Loucy (cell line): ENCODE data around the gene GNPAT.

Source experiments
- H2AFZ ChIP-seq: fragments of 200-600 bp; sonication (generic); 2 replicates; pipeline ENCODE4 v1.6.0; 2016; ENCODE audit warnings: antibody characterized with exemption, mild to moderate bottlenecking, low read length, moderate library complexity
- H3F3A ChIP-seq: fragments of 200-600 bp; 2 replicates; pipeline ENCODE4 v1.6.0; 2016; ENCODE audit warnings: antibody characterized with exemption, low read depth, mild to moderate bottlenecking
- H3K27me3 ChIP-seq: fragments of 200-600 bp; sonication (generic); 2 replicates; pipeline ENCODE4 v1.6.1; 2014; ENCODE audit warnings: low read length, mild to moderate bottlenecking; ENCODE audit not compliant: insufficient read depth, poor library complexity, severe bottlenecking
- H3K36me3 ChIP-seq: fragments of 200-600 bp; sonication (generic); 2 replicates; pipeline ENCODE4 v1.6.1; 2016; ENCODE audit warnings: low read length; ENCODE audit not compliant: insufficient read depth
- H3K4me1 ChIP-seq: fragments of 200-600 bp; sonication (generic); 2 replicates; pipeline ENCODE4 v1.5.1; 2014; ENCODE audit warnings: low read length, mild to moderate bottlenecking; ENCODE audit not compliant: insufficient read depth, poor library complexity, severe bottlenecking
- H3K4me2 ChIP-seq: fragments of 200-600 bp; sonication (generic); 2 replicates; pipeline ENCODE4 v1.6.0; 2014; ENCODE audit warnings: antibody characterized with exemption, low read length, low read depth, mild to moderate bottlenecking; ENCODE audit not compliant: poor library complexity, severe bottlenecking
- H3K4me3 ChIP-seq: fragments of 200-600 bp; sonication (generic); 2 replicates; pipeline ENCODE4 v1.5.1; 2014; ENCODE audit warnings: low read length, mild to moderate bottlenecking, mixed read lengths; ENCODE audit not compliant: poor library complexity, severe bottlenecking
- H3K79me2 ChIP-seq: fragments of 200-600 bp; sonication (generic); 2 replicates; pipeline ENCODE4 v1.6.1; 2014; ENCODE audit warnings: low read length; ENCODE audit not compliant: insufficient read depth
- H3K9ac ChIP-seq: fragments of 200-600 bp; sonication (generic); 2 replicates; pipeline ENCODE4 v1.6.0; 2014; ENCODE audit warnings: mild to moderate bottlenecking, low read depth, low read length, moderate library complexity; ENCODE audit not compliant: poor library complexity, severe bottlenecking
- H3K9me2 ChIP-seq: fragments of 200-600 bp; sonication (generic); replicated peaks from 2 replicates; pipeline ENCODE4 v1.6.1; 2016; ENCODE audit warnings: low read depth, low read length, mixed read lengths
- H3K9me3 ChIP-seq: fragments of 200-600 bp; sonication (generic); 2 replicates; pipeline ENCODE4 v1.6.1; 2014; ENCODE audit warnings: mild to moderate bottlenecking, antibody characterized with exemption, low read length, low read depth; ENCODE audit not compliant: insufficient read depth
- H4K20me1 ChIP-seq: fragments of 200-600 bp; sonication (generic); 2 replicates; pipeline ENCODE4 v1.6.0; 2014; ENCODE audit warnings: antibody characterized with exemption, low read length, mild to moderate bottlenecking; ENCODE audit not compliant: insufficient read depth, poor library complexity, severe bottlenecking
- EZH2phosphoT487 ChIP-seq: fragments of 200-600 bp; IDR thresholded peaks from 2 replicates; pipeline ENCODE4 v1.6.1; 2018; ENCODE audit warnings: antibody characterized with exemption, mild to moderate bottlenecking, moderate library complexity, borderline replicate concordance
- TF ChIP-seq, protein P1 (sequence below): fragments of 200-600 bp; sonication (generic); conservative IDR thresholded peaks from 2 replicates; pipeline ENCODE4 v1.5.1; 2014; ENCODE audit warnings: mild to moderate bottlenecking, antibody characterized with exemption, low read length

The GNPAT gene

DNA sequence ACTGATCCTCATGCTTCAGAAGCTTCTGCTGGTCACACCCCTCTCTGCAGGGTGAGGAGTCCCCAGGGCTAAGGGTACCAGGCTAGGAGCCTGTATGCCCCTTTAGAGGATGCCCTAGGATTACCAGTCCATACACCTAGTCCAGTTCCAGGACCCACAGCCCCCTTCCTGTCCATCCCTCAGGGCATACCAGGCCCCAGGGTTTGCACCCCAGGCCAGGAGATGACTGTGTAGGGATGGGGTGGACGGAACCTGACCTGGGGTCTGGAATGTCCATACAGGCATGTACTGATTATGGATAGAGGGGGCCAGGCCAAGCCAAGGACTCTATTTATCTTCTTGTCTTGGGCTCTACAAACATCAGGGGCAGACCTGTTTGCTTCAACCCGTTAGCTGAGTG, 44.3 kb upstream of the GNPAT start:
- no peak overlapping the region for H3K9ac ChIP-seq
- H3K4me2 ChIP-seq, result no peak overlapping the region
- H3K27me3 ChIP-seq, result no peaks in the 10 kb centered on the region
- no peaks in the 10 kb centered on the region for H3K9me2 ChIP-seq
- no peaks in the 10 kb centered on the region for H4K20me1 ChIP-seq
- H3K9me3 ChIP-seq, result no peaks in the 10 kb centered on the region
- peaks cover 4% of the 10 kb centered on the region for H3K4me1 ChIP-seq
- no peaks in the 10 kb centered on the region for H3K79me2 ChIP-seq
- no peaks in the 10 kb centered on the region for H3K36me3 ChIP-seq
- H2AFZ ChIP-seq, result no peak overlapping the region
- H3F3A ChIP-seq, result no peaks in the 10 kb centered on the region
- no peak overlapping the region for H3K4me3 ChIP-seq
- TF ChIP-seq, protein P1, sequence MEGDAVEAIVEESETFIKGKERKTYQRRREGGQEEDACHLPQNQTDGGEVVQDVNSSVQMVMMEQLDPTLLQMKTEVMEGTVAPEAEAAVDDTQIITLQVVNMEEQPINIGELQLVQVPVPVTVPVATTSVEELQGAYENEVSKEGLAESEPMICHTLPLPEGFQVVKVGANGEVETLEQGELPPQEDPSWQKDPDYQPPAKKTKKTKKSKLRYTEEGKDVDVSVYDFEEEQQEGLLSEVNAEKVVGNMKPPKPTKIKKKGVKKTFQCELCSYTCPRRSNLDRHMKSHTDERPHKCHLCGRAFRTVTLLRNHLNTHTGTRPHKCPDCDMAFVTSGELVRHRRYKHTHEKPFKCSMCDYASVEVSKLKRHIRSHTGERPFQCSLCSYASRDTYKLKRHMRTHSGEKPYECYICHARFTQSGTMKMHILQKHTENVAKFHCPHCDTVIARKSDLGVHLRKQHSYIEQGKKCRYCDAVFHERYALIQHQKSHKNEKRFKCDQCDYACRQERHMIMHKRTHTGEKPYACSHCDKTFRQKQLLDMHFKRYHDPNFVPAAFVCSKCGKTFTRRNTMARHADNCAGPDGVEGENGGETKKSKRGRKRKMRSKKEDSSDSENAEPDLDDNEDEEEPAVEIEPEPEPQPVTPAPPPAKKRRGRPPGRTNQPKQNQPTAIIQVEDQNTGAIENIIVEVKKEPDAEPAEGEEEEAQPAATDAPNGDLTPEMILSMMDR, result no peak
- TF ChIP-seq EZH2phosphoT487, result no peak

- no peak overlapping the region for H2AFZ ChIP-seq
- H3K9me2 ChIP-seq, result no peaks in the 10 kb centered on the region
- H3K27me3 ChIP-seq, result no peaks in the 10 kb centered on the region
- no peak overlapping the region for H3K9ac ChIP-seq
- TF ChIP-seq, protein P1, result no peak
- TF ChIP-seq EZH2phosphoT487, result no peak
- H3K4me3 ChIP-seq, result no peak overlapping the region
- no peak overlapping the region for H3K4me2 ChIP-seq
- H3K9me3 ChIP-seq, result no peaks in the 10 kb centered on the region
- no peaks in the 10 kb centered on the region for H3F3A ChIP-seq
- H4K20me1 ChIP-seq, result no peaks in the 10 kb centered on the region
- H3K79me2 ChIP-seq, result no peaks in the 10 kb centered on the region
- peaks cover 10% of the 10 kb centered on the region for H3K4me1 ChIP-seq
- H3K36me3 ChIP-seq, result no peaks in the 10 kb centered on the region
Measured at GRCh38 chr1:231199868-231200267, 41.1 kb upstream of the GNPAT start.

GRCh38 chr1:231200388-231201031, 40.5 kb upstream of the GNPAT start:
- H3K4me2 ChIP-seq, result no peak overlapping the region
- no peak overlapping the region for H3K4me3 ChIP-seq
- H4K20me1 ChIP-seq, result no peaks in the 10 kb centered on the region
- H3K79me2 ChIP-seq, result no peaks in the 10 kb centered on the region
- H2AFZ ChIP-seq, result no peak overlapping the region
- no peaks in the 10 kb centered on the region for H3F3A ChIP-seq
- H3K27me3 ChIP-seq, result no peaks in the 10 kb centered on the region
- H3K4me1 ChIP-seq, result peaks cover 10% of the 10 kb centered on the region
- no peaks in the 10 kb centered on the region for H3K9me3 ChIP-seq
- H3K9me2 ChIP-seq, result no peaks in the 10 kb centered on the region
- H3K9ac ChIP-seq, result no peak overlapping the region
- TF ChIP-seq EZH2phosphoT487, result no peak
- TF ChIP-seq, protein P1, result no peak
- H3K36me3 ChIP-seq, result no peaks in the 10 kb centered on the region
